Neural cell (in vitro differentiated cells): ENCODE results near the gene GET4. TPM values are rescaled to one million over a fixed set of nuclear protein-coding genes. Genes with fewer than 3 reads are reported as not detected.

Experiments used
- H2AFZ ChIP-seq: fragments of 200-600, 300-800 bp; sonication (generic), shearing (Covaris generic); 2 replicates; pipeline ENCODE4 v1.6.0; 2014; ENCODE audit warnings: low read depth, mild to moderate bottlenecking, antibody characterized with exemption, low read length, moderate library complexity
- H3F3A ChIP-seq: fragments of 200-600 bp; shearing (Covaris generic); 2 replicates; pipeline ENCODE4 v1.6.1; 2016; ENCODE audit warnings: mild to moderate bottlenecking, moderate library complexity, mixed read lengths, antibody characterized with exemption, low read length; ENCODE audit not compliant: insufficient read depth, poor library complexity, severe bottlenecking
- H3K27ac ChIP-seq: fragments of 200-600, 300-800 bp; sonication (generic), shearing (Covaris generic); 2 replicates; pipeline ENCODE4 v1.5.1; 2014; ENCODE audit warnings: mild to moderate bottlenecking, low read length, moderate library complexity
- H3K27me3 ChIP-seq: fragments of 300-800, 200-600 bp; sonication (generic), shearing (Covaris generic); 2 replicates; pipeline ENCODE4 v1.6.0; 2014; ENCODE audit warnings: mild to moderate bottlenecking, low read depth, low read length, moderate library complexity; ENCODE audit not compliant: insufficient read depth
- H3K36me3 ChIP-seq: fragments of 300-800, 200-600 bp; sonication (generic), shearing (Covaris generic); 2 replicates; pipeline ENCODE4 v1.5.1; 2014; ENCODE audit warnings: mild to moderate bottlenecking, antibody characterized with exemption, low read length, moderate library complexity; ENCODE audit not compliant: insufficient read depth
- H3K4me2 ChIP-seq: fragments of 300-800, 200-600 bp; sonication (generic), shearing (Covaris generic); 2 replicates; pipeline ENCODE4 v1.6.0; 2014; ENCODE audit warnings: mild to moderate bottlenecking, low read length
- H3K4me3 ChIP-seq: fragments of 300-800, 200-600 bp; sonication (generic), shearing (Covaris generic); 2 replicates; pipeline ENCODE4 v1.5.1; 2014; ENCODE audit warnings: mild to moderate bottlenecking, low read length, moderate library complexity
- H3K79me2 ChIP-seq: fragments of 200-600 bp; shearing (Covaris generic); replicated peaks from 2 replicates; pipeline ENCODE4 v1.6.0; 2014; ENCODE audit warnings: mild to moderate bottlenecking, low read length, moderate library complexity; ENCODE audit not compliant: insufficient read depth
- H3K9ac ChIP-seq: fragments of 300-800, 200-600 bp; sonication (generic), shearing (Covaris generic); 2 replicates; pipeline ENCODE4 v1.6.1; 2016; ENCODE audit warnings: mild to moderate bottlenecking, low read length, mixed read lengths
- H3K9me2 ChIP-seq: fragments of 200-600 bp; shearing (Covaris generic); 2 replicates; pipeline ENCODE4 v1.6.1; 2016; ENCODE audit warnings: mild to moderate bottlenecking, low read length, mixed read lengths; ENCODE audit not compliant: insufficient read depth
- H3K9me3 ChIP-seq: fragments of 200-600, 300-800 bp; sonication (generic), shearing (Covaris generic); 2 replicates; pipeline ENCODE4 v1.6.1; 2016; ENCODE audit warnings: mild to moderate bottlenecking, mixed run types, low read length, moderate library complexity, mixed read lengths
- H4K20me1 ChIP-seq: fragments of 200-600 bp; shearing (Covaris generic); 2 replicates; pipeline ENCODE4 v1.6.1; 2016; ENCODE audit warnings: mild to moderate bottlenecking, mixed run types; ENCODE audit not compliant: insufficient read depth
- EP300 ChIP-seq: fragments of 450-650 bp; conservative IDR thresholded peaks from 2 replicates; pipeline ENCODE4 v1.6.1; 2014; ENCODE audit warnings: antibody characterized with exemption, mild to moderate bottlenecking, moderate library complexity; ENCODE audit not compliant: poor library complexity, severe bottlenecking
- EZH2 ChIP-seq: fragments of 200-600, 300-800 bp; shearing (Covaris generic), sonication (generic); IDR thresholded peaks from 2 replicates; pipeline ENCODE4 v1.6.1; 2014; ENCODE audit warnings: antibody characterized with exemption, low read length, borderline replicate concordance, mild to moderate bottlenecking; ENCODE audit not compliant: insufficient read depth, poor library complexity, severe bottlenecking
- MXI1 ChIP-seq: fragments of 450-650 bp; conservative IDR thresholded peaks from 2 replicates; pipeline ENCODE4 v1.6.1; 2014; ENCODE audit warnings: antibody characterized with exemption, mild to moderate bottlenecking; ENCODE audit not compliant: poor library complexity, severe bottlenecking
- POLR2AphosphoS5 ChIP-seq: IDR thresholded peaks from 2 replicates; pipeline ENCODE4 v1.6.1; 2012
- RAD21 ChIP-seq: fragments of 450-650 bp; conservative IDR thresholded peaks from 2 replicates; pipeline ENCODE4 v1.6.1; 2014; ENCODE audit warnings: antibody characterized with exemption, mild to moderate bottlenecking, moderate library complexity
- SMC3 ChIP-seq: fragments of 450-650 bp; conservative IDR thresholded peaks from 2 replicates; pipeline ENCODE4 v1.6.1; 2014; ENCODE audit warnings: antibody characterized with exemption, mild to moderate bottlenecking, moderate library complexity; ENCODE audit not compliant: poor library complexity
- TAF1 ChIP-seq: IDR thresholded peaks from 2 replicates; pipeline ENCODE4 v1.6.1; 2012; ENCODE audit warnings: low read depth
- polyA plus RNA-seq: library from polyadenylated mRNA; depleted of rRNA; stranded (reverse); fragments of >200 nt; gene quantifications from 2 replicates; pipeline ENCODE4 v1.2.3, GENCODE V29; 2014
- TF ChIP-seq, protein P1 (sequence below): IDR thresholded peaks from 2 replicates; pipeline ENCODE4 v1.6.1; 2012; ENCODE audit warnings: borderline replicate concordance
- TF ChIP-seq, protein P2 (sequence below): fragments of 450-650 bp; IDR thresholded peaks from 2 replicates; pipeline ENCODE4 v1.5.1; 2014; ENCODE audit warnings: antibody characterized with exemption, mild to moderate bottlenecking, moderate library complexity; ENCODE audit not compliant: poor library complexity, severe bottlenecking

Gene GET4
- polyA plus RNA-seq, 1 donor from 2014 or later: 63.8 TPM

DNA sequence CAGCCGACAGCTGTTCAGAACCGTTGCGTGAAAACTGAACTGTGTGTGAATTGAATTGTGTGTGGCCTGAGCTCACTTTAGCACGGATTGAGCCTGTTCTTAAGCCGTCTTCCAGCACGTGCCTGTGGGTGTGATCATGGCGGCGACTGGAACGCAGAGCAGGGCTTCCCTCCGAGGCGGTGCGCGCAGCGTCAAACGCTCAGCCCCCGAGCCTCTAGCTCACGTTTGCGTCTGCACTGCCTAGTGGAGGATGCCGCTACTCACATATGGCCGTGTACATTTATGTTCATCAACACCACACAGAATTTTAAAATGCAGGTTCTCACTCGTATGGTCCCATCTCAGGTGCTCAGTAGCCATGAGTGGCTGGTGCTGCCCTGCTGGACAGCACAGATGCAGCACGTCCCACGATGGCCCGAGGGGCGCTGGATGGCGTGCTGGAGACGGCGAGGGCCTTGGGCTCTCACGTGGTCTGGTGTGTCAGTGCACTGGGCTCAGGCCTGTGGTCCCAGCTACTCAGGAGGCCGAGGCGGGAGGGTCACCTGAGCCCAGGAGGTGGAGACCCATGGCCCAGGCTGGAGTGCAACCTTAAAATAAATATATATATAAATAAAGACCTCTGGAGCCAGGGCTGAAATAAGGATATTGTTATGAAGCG lies 22.1 kb upstream of the GET4 start:
- H3K9me2 ChIP-seq: no peaks in the 10 kb centered on the region
- H3K79me2 ChIP-seq: no peaks in the 10 kb centered on the region
- TF ChIP-seq RAD21: no peak
- no peak for TF ChIP-seq TAF1
- TF ChIP-seq, protein P1, sequence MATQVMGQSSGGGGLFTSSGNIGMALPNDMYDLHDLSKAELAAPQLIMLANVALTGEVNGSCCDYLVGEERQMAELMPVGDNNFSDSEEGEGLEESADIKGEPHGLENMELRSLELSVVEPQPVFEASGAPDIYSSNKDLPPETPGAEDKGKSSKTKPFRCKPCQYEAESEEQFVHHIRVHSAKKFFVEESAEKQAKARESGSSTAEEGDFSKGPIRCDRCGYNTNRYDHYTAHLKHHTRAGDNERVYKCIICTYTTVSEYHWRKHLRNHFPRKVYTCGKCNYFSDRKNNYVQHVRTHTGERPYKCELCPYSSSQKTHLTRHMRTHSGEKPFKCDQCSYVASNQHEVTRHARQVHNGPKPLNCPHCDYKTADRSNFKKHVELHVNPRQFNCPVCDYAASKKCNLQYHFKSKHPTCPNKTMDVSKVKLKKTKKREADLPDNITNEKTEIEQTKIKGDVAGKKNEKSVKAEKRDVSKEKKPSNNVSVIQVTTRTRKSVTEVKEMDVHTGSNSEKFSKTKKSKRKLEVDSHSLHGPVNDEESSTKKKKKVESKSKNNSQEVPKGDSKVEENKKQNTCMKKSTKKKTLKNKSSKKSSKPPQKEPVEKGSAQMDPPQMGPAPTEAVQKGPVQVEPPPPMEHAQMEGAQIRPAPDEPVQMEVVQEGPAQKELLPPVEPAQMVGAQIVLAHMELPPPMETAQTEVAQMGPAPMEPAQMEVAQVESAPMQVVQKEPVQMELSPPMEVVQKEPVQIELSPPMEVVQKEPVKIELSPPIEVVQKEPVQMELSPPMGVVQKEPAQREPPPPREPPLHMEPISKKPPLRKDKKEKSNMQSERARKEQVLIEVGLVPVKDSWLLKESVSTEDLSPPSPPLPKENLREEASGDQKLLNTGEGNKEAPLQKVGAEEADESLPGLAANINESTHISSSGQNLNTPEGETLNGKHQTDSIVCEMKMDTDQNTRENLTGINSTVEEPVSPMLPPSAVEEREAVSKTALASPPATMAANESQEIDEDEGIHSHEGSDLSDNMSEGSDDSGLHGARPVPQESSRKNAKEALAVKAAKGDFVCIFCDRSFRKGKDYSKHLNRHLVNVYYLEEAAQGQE: no peak
- TF ChIP-seq POLR2AphosphoS5: no peak
- no peak for TF ChIP-seq SMC3
- TF ChIP-seq, protein P2, sequence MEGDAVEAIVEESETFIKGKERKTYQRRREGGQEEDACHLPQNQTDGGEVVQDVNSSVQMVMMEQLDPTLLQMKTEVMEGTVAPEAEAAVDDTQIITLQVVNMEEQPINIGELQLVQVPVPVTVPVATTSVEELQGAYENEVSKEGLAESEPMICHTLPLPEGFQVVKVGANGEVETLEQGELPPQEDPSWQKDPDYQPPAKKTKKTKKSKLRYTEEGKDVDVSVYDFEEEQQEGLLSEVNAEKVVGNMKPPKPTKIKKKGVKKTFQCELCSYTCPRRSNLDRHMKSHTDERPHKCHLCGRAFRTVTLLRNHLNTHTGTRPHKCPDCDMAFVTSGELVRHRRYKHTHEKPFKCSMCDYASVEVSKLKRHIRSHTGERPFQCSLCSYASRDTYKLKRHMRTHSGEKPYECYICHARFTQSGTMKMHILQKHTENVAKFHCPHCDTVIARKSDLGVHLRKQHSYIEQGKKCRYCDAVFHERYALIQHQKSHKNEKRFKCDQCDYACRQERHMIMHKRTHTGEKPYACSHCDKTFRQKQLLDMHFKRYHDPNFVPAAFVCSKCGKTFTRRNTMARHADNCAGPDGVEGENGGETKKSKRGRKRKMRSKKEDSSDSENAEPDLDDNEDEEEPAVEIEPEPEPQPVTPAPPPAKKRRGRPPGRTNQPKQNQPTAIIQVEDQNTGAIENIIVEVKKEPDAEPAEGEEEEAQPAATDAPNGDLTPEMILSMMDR: no peak
- no peak for TF ChIP-seq MXI1
- TF ChIP-seq EP300: no peak
- no peak for TF ChIP-seq EZH2
- no peaks in the 10 kb centered on the region for H4K20me1 ChIP-seq
- H3K4me3 ChIP-seq: no peak overlapping the region
- H3F3A ChIP-seq: no peaks in the 10 kb centered on the region
- no peak overlapping the region for H3K9ac ChIP-seq
- H3K27me3 ChIP-seq: no peaks in the 10 kb centered on the region
- H2AFZ ChIP-seq: no peak overlapping the region
- H3K27ac ChIP-seq: no peak overlapping the region
- H3K9me3 ChIP-seq: no peaks in the 10 kb centered on the region
- no peak overlapping the region for H3K4me2 ChIP-seq
- H3K36me3 ChIP-seq: no peaks in the 10 kb centered on the region

DNA sequence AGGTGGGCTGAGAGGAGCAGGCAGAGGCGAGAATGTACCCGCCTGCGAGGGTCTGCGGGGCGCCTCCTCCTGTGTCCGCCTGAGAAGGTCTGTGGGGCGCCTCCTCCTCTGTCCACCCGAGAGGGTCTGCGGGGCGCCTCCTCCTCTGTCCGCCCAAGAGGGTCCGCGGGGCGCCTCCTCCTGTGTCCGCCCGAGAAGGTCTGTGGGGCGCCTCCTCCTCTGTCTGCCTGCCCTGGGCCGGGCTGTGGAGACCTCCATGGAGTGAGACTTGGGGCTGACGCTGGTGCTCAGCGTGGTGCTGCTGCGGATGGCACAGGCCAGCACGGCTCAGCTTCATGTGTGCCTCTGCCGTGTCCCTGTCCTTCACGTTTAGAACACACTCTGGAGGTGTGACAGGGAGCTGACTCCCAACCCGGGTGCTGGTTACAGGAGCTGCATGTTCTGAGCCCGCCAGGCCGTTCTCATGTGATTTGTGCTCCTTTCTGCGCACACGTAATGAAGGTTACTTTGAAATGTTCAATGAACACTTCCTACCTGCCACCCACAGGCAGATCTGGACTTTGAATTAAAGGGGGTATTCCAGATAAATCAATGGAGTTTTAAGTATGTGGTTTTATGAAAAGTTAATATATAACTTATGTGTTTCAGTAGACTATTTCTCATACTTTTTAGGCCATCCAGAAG lies 20.5 kb upstream of the GET4 start:
- H3K36me3 ChIP-seq: no peaks in the 10 kb centered on the region
- no peak overlapping the region for H3K4me2 ChIP-seq
- TF ChIP-seq EZH2 (no peak), EP300 (no peak), SMC3 (no peak), RAD21 (no peak), MXI1 (no peak), POLR2AphosphoS5 (no peak), TAF1 (no peak)
- TF ChIP-seq, protein P1: no peak
- TF ChIP-seq, protein P2: no peak
- H4K20me1 ChIP-seq: no peaks in the 10 kb centered on the region
- H3K27ac ChIP-seq: no peak overlapping the region
- H3K9me3 ChIP-seq: no peaks in the 10 kb centered on the region
- no peaks in the 10 kb centered on the region for H3K9me2 ChIP-seq
- H3K79me2 ChIP-seq: no peaks in the 10 kb centered on the region
- H3F3A ChIP-seq: no peaks in the 10 kb centered on the region
- no peak overlapping the region for H3K4me3 ChIP-seq
- H2AFZ ChIP-seq: no peak overlapping the region
- H3K9ac ChIP-seq: no peak overlapping the region
- H3K27me3 ChIP-seq: no peaks in the 10 kb centered on the region
